K562 (cell line): ENCODE measurements around the gene TP53I3. TPM values are rescaled to one million over a fixed set of nuclear protein-coding genes. Genes with fewer than 3 reads are reported as not detected.

Source experiments
- KDM1A ChIP-seq, 2 experiments: fragments of 450-650 bp; IDR thresholded peaks; 2 replicates each; pipeline ENCODE4 v1.6.1; 2016; ENCODE audit warnings: mild to moderate bottlenecking in 2 of 2
- MEIS2 ChIP-seq: fragments of 450-650 bp; IDR thresholded peaks from 2 replicates; pipeline ENCODE4 v1.6.1; 2014; ENCODE audit warnings: mild to moderate bottlenecking; ENCODE audit not compliant: partially characterized antibody
- NFE2 ChIP-seq: IDR thresholded peaks from 2 replicates; pipeline ENCODE4 v1.6.1; 2014; ENCODE audit warnings: antibody characterized with exemption, low read depth
- NFXL1 ChIP-seq: fragments of 450-650 bp; formaldehyde crosslinking; IDR thresholded peaks from 2 replicates; pipeline ENCODE4 v1.4.0; 2021; ENCODE audit warnings: mild to moderate bottlenecking
- OTX1 ChIP-seq: fragments of 450-650 bp; formaldehyde crosslinking; IDR thresholded peaks from 2 replicates; pipeline ENCODE4 v1.4.0; 2022; ENCODE audit warnings: mild to moderate bottlenecking
- POLR2AphosphoS5 ChIP-seq: IDR thresholded peaks from 2 replicates; pipeline ENCODE4 v1.6.1; 2011; ENCODE audit warnings: mild to moderate bottlenecking, low read depth, low read length, moderate library complexity; ENCODE audit not compliant: control insufficient read depth, insufficient read depth
- polyA plus RNA-seq, 8 experiments: library from polyadenylated mRNA; depleted of rRNA in 4 of 8; stranded (reverse) in 5 of 8; unstranded in 3 of 8; fragments of >200 nt; fragmentation: Nextera tagmentation in 2 of 8; fragmentation: Illumina TruSeq in 1 of 8; extraction: Ambion mirVana in 2 of 8; extraction: Trizol in 1 of 8; gene quantifications; 2 replicates each; pipeline versions ENCODE4 v1.2.1 to v1.2.3, GENCODE V29; 2011 to 2014; ENCODE audit warnings: inconsistent platforms in 1 of 8, missing spikeins in 1 of 8
- total RNA-seq, 7 experiments: library from RNA; depleted of rRNA in 6 of 7; stranded (reverse); fragments of >200 nt in 6 of 7; fragmentation: Illumina TruSeq in 2 of 7; extraction: Trizol in 2 of 7; gene quantifications; 2 replicates each; pipeline versions ENCODE4 v1.2.1 to v1.2.3, GENCODE V29; 2011 to 2021; ENCODE audit warnings: low replicate concordance in 1 of 7
- TF ChIP-seq, protein P1 (sequence below): fragments of 150-350 bp; conservative IDR thresholded peaks from 2 replicates; pipeline ENCODE4 v1.6.1; 2014; ENCODE audit warnings: low read length
- TF ChIP-seq, protein P2 (sequence below): fragments of 200-600 bp; sonication (generic); IDR thresholded peaks from one replicate; pipeline ENCODE4 v1.6.1; 2012; ENCODE audit warnings: mild to moderate bottlenecking, low read depth, low read length, inconsistent platforms
- TF ChIP-seq, protein P3 (sequence below): IDR thresholded peaks from 2 replicates; pipeline ENCODE4 v1.6.1; 2014; ENCODE audit warnings: antibody characterized with exemption
- TF ChIP-seq, protein P4 (sequence below), 2 experiments: IDR thresholded peaks; 2 replicates each; pipeline ENCODE4 v1.6.1; 2012; ENCODE audit warnings: improper control_type of control experiment in 2 of 2, low read depth in 2 of 2, low read length in 2 of 2, borderline replicate concordance in 1 of 2

The TP53I3 gene
- total and polyA plus RNA-seq, 9 of the 15 experiments (the other 6 are each of a cell fraction or from before 2014, with no cell fraction given): 0.65 to 9.5 (median 5.6) TPM

DNA sequence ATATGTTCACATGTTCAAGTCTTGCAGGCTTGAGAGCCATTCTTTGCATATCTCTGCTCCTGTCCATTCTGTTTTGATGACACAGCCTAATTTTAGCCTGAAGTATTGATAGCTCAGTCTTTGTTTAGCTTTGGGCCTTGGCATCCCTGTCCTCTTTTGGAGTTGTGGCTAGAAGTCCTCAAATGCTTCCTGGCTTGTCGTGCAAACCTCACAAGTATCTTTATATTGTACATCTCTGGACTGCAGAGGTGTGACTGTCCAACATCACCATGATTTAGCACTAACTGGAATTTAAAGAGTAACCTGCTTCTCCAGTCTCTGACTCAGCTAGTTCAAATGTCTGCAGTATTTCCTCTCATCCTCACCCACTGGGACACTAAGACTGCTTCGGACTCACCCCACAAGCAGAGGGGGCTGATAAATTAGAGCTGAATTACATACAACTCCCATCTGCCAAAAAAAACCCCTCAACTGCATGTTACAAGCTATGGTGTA is 26.8 kb upstream of the TP53I3 start (continued):
- TF ChIP-seq, protein P1, sequence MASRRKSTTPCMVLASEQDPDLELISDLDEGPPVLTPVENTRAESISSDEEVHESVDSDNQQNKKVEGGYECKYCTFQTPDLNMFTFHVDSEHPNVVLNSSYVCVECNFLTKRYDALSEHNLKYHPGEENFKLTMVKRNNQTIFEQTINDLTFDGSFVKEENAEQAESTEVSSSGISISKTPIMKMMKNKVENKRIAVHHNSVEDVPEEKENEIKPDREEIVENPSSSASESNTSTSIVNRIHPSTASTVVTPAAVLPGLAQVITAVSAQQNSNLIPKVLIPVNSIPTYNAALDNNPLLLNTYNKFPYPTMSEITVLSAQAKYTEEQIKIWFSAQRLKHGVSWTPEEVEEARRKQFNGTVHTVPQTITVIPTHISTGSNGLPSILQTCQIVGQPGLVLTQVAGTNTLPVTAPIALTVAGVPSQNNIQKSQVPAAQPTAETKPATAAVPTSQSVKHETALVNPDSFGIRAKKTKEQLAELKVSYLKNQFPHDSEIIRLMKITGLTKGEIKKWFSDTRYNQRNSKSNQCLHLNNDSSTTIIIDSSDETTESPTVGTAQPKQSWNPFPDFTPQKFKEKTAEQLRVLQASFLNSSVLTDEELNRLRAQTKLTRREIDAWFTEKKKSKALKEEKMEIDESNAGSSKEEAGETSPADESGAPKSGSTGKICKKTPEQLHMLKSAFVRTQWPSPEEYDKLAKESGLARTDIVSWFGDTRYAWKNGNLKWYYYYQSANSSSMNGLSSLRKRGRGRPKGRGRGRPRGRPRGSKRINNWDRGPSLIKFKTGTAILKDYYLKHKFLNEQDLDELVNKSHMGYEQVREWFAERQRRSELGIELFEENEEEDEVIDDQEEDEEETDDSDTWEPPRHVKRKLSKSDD: no peak
- TF ChIP-seq, protein P2, sequence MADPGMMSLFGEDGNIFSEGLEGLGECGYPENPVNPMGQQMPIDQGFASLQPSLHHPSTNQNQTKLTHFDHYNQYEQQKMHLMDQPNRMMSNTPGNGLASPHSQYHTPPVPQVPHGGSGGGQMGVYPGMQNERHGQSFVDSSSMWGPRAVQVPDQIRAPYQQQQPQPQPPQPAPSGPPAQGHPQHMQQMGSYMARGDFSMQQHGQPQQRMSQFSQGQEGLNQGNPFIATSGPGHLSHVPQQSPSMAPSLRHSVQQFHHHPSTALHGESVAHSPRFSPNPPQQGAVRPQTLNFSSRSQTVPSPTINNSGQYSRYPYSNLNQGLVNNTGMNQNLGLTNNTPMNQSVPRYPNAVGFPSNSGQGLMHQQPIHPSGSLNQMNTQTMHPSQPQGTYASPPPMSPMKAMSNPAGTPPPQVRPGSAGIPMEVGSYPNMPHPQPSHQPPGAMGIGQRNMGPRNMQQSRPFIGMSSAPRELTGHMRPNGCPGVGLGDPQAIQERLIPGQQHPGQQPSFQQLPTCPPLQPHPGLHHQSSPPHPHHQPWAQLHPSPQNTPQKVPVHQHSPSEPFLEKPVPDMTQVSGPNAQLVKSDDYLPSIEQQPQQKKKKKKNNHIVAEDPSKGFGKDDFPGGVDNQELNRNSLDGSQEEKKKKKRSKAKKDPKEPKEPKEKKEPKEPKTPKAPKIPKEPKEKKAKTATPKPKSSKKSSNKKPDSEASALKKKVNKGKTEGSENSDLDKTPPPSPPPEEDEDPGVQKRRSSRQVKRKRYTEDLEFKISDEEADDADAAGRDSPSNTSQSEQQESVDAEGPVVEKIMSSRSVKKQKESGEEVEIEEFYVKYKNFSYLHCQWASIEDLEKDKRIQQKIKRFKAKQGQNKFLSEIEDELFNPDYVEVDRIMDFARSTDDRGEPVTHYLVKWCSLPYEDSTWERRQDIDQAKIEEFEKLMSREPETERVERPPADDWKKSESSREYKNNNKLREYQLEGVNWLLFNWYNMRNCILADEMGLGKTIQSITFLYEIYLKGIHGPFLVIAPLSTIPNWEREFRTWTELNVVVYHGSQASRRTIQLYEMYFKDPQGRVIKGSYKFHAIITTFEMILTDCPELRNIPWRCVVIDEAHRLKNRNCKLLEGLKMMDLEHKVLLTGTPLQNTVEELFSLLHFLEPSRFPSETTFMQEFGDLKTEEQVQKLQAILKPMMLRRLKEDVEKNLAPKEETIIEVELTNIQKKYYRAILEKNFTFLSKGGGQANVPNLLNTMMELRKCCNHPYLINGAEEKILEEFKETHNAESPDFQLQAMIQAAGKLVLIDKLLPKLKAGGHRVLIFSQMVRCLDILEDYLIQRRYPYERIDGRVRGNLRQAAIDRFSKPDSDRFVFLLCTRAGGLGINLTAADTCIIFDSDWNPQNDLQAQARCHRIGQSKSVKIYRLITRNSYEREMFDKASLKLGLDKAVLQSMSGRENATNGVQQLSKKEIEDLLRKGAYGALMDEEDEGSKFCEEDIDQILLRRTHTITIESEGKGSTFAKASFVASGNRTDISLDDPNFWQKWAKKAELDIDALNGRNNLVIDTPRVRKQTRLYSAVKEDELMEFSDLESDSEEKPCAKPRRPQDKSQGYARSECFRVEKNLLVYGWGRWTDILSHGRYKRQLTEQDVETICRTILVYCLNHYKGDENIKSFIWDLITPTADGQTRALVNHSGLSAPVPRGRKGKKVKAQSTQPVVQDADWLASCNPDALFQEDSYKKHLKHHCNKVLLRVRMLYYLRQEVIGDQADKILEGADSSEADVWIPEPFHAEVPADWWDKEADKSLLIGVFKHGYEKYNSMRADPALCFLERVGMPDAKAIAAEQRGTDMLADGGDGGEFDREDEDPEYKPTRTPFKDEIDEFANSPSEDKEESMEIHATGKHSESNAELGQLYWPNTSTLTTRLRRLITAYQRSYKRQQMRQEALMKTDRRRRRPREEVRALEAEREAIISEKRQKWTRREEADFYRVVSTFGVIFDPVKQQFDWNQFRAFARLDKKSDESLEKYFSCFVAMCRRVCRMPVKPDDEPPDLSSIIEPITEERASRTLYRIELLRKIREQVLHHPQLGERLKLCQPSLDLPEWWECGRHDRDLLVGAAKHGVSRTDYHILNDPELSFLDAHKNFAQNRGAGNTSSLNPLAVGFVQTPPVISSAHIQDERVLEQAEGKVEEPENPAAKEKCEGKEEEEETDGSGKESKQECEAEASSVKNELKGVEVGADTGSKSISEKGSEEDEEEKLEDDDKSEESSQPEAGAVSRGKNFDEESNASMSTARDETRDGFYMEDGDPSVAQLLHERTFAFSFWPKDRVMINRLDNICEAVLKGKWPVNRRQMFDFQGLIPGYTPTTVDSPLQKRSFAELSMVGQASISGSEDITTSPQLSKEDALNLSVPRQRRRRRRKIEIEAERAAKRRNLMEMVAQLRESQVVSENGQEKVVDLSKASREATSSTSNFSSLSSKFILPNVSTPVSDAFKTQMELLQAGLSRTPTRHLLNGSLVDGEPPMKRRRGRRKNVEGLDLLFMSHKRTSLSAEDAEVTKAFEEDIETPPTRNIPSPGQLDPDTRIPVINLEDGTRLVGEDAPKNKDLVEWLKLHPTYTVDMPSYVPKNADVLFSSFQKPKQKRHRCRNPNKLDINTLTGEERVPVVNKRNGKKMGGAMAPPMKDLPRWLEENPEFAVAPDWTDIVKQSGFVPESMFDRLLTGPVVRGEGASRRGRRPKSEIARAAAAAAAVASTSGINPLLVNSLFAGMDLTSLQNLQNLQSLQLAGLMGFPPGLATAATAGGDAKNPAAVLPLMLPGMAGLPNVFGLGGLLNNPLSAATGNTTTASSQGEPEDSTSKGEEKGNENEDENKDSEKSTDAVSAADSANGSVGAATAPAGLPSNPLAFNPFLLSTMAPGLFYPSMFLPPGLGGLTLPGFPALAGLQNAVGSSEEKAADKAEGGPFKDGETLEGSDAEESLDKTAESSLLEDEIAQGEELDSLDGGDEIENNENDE: no peak
- TF ChIP-seq MEIS2 (peak; percentile 33), NFXL1 (CRISPR knock-in tag) (no peak), KDM1A (IDR thresholded peaks at IDR 0.05) (no peak), NFE2 (peak; percentile 58), OTX1 (CRISPR knock-in tag) (no peak), POLR2AphosphoS5 (no peak)
- TF ChIP-seq, protein P3, sequence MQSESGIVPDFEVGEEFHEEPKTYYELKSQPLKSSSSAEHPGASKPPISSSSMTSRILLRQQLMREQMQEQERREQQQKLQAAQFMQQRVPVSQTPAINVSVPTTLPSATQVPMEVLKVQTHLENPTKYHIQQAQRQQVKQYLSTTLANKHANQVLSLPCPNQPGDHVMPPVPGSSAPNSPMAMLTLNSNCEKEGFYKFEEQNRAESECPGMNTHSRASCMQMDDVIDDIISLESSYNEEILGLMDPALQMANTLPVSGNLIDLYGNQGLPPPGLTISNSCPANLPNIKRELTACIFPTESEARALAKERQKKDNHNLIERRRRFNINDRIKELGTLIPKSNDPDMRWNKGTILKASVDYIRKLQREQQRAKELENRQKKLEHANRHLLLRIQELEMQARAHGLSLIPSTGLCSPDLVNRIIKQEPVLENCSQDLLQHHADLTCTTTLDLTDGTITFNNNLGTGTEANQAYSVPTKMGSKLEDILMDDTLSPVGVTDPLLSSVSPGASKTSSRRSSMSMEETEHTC: no peak
- TF ChIP-seq, protein P4, sequence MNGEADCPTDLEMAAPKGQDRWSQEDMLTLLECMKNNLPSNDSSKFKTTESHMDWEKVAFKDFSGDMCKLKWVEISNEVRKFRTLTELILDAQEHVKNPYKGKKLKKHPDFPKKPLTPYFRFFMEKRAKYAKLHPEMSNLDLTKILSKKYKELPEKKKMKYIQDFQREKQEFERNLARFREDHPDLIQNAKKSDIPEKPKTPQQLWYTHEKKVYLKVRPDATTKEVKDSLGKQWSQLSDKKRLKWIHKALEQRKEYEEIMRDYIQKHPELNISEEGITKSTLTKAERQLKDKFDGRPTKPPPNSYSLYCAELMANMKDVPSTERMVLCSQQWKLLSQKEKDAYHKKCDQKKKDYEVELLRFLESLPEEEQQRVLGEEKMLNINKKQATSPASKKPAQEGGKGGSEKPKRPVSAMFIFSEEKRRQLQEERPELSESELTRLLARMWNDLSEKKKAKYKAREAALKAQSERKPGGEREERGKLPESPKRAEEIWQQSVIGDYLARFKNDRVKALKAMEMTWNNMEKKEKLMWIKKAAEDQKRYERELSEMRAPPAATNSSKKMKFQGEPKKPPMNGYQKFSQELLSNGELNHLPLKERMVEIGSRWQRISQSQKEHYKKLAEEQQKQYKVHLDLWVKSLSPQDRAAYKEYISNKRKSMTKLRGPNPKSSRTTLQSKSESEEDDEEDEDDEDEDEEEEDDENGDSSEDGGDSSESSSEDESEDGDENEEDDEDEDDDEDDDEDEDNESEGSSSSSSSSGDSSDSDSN (IDR thresholded peaks at IDR 0.05; ENCODE audit: borderline replicate concordance in 1 of 2, low read depth in 2 of 2, low read length in 2 of 2): no peak
